Ishikawa (cell line): ENCODE results near the gene HEXIM2.

ENCODE experiments used
- CEBPB ChIP-seq: IDR thresholded peaks from 2 replicates; pipeline ENCODE4 v1.6.1; 2012
- CREB1 ChIP-seq: IDR thresholded peaks from 2 replicates; pipeline ENCODE4 v1.6.1; 2012; ENCODE audit warnings: low read depth
- EGR1 ChIP-seq: IDR thresholded peaks from 2 replicates; pipeline ENCODE4 v1.6.1; 2012
- EP300 ChIP-seq: IDR thresholded peaks from 2 replicates; pipeline ENCODE4 v1.6.1; 2012; ENCODE audit warnings: borderline replicate concordance
- FOXM1 ChIP-seq: IDR thresholded peaks from 2 replicates; pipeline ENCODE4 v1.6.1; 2012; ENCODE audit warnings: low read depth, borderline replicate concordance
- MAX ChIP-seq: IDR thresholded peaks from 2 replicates; pipeline ENCODE4 v1.6.1; 2012
- NFIC ChIP-seq: IDR thresholded peaks from 2 replicates; pipeline ENCODE4 v1.6.1; 2012
- RAD21 ChIP-seq: IDR thresholded peaks from 2 replicates; pipeline ENCODE4 v1.6.1; 2012; ENCODE audit warnings: low read depth
- TAF1 ChIP-seq: IDR thresholded peaks from 2 replicates; pipeline ENCODE4 v1.6.1; 2012; ENCODE audit warnings: low read depth, mild to moderate bottlenecking
- TCF12 ChIP-seq: IDR thresholded peaks from 2 replicates; pipeline ENCODE4 v1.6.1; 2012; ENCODE audit warnings: low read depth
- TEAD4 ChIP-seq: IDR thresholded peaks from 2 replicates; pipeline ENCODE4 v1.6.1; 2012
- YY1 ChIP-seq: IDR thresholded peaks from 2 replicates; pipeline ENCODE4 v1.6.1; 2012; ENCODE audit warnings: low read depth
- ZBTB7A ChIP-seq: IDR thresholded peaks from 2 replicates; pipeline ENCODE4 v1.6.1; 2012; ENCODE audit warnings: low read depth
- TF ChIP-seq, protein P1 (sequence below): IDR thresholded peaks from 2 replicates; pipeline ENCODE4 v1.6.1; 2012
- TF ChIP-seq, protein P2 (sequence below): IDR thresholded peaks from 2 replicates; pipeline ENCODE4 v1.6.1; 2012; ENCODE audit warnings: low read depth, mild to moderate bottlenecking

HEXIM2 gene, protein sequence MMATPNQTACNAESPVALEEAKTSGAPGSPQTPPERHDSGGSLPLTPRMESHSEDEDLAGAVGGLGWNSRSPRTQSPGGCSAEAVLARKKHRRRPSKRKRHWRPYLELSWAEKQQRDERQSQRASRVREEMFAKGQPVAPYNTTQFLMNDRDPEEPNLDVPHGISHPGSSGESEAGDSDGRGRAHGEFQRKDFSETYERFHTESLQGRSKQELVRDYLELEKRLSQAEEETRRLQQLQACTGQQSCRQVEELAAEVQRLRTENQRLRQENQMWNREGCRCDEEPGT

DNA sequence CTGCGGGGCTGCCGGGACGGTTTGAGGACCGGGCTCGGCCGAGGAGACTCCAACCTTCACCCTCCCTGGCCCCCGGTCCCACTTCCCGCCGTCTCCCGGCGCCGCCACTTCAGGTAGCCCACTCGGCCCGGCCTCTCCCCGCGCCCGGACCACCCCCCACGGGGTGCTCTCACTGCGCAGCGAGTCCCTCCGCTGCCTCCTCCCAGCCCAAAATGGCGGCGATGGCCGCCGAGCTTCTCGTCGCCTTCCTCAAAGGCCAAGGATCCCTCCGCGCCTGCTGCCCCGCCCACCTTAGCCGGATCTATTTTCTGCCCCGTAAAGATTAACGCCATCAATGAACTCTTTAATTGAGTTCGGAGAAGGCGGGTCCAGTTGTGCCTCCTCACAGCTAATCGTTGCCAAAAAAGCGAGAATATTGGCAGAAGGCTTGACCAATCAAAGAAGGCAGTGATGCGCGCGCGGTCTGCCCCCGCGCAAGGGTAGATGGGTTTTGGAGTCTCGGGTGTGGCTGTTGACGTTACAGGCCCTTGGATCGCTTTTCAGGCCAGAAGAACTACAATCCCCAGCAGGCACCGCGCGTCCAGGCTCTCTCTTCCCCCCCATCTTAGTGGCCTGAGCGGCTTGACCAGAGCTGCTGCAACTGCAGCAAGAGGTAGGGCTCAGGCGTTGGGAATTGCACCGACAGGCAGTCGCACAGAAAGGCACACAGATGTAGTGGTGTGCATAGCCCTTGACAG, at the start of gene HEXIM2:
HEXIM2 (plus strand) TSS at position 588 of the 737 bp plus-strand sequence. CDS start 919 bp downstream, outside the sequence.
- TF ChIP-seq TEAD4 (peak; percentile 55), NFIC (peak; percentile 64; the same call in 1 of the 2 replicates), ZBTB7A (peak; percentile 54; the same call in 1 of the 2 replicates), EGR1 (peak; percentile 82), MAX (peak; percentile 67), TAF1 (peak; percentile 100), FOXM1 (peak; percentile 51; the same call in 1 of the 2 replicates), CREB1 (no peak; the same call in none of the 2 replicates), EP300 (peak; percentile 65; the same call in 1 of the 2 replicates), TCF12 (peak; percentile 76), CEBPB (no peak; the same call in 1 of the 2 replicates), YY1 (peak; percentile 99), RAD21 (peak; percentile 1; the same call in 1 of the 2 replicates)
- TF ChIP-seq, protein P1, sequence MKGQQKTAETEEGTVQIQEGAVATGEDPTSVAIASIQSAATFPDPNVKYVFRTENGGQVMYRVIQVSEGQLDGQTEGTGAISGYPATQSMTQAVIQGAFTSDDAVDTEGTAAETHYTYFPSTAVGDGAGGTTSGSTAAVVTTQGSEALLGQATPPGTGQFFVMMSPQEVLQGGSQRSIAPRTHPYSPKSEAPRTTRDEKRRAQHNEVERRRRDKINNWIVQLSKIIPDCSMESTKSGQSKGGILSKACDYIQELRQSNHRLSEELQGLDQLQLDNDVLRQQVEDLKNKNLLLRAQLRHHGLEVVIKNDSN, result no peak
- TF ChIP-seq, protein P2, sequence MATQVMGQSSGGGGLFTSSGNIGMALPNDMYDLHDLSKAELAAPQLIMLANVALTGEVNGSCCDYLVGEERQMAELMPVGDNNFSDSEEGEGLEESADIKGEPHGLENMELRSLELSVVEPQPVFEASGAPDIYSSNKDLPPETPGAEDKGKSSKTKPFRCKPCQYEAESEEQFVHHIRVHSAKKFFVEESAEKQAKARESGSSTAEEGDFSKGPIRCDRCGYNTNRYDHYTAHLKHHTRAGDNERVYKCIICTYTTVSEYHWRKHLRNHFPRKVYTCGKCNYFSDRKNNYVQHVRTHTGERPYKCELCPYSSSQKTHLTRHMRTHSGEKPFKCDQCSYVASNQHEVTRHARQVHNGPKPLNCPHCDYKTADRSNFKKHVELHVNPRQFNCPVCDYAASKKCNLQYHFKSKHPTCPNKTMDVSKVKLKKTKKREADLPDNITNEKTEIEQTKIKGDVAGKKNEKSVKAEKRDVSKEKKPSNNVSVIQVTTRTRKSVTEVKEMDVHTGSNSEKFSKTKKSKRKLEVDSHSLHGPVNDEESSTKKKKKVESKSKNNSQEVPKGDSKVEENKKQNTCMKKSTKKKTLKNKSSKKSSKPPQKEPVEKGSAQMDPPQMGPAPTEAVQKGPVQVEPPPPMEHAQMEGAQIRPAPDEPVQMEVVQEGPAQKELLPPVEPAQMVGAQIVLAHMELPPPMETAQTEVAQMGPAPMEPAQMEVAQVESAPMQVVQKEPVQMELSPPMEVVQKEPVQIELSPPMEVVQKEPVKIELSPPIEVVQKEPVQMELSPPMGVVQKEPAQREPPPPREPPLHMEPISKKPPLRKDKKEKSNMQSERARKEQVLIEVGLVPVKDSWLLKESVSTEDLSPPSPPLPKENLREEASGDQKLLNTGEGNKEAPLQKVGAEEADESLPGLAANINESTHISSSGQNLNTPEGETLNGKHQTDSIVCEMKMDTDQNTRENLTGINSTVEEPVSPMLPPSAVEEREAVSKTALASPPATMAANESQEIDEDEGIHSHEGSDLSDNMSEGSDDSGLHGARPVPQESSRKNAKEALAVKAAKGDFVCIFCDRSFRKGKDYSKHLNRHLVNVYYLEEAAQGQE, result peak; percentile 39; the same call in 1 of the 2 replicates

GRCh38 chr17:45112559-45113423, 48.9 kb upstream of the HEXIM2 start:
- TF ChIP-seq ZBTB7A (peak; percentile 27; the same call in 1 of the 2 replicates), RAD21 (no peak), TAF1 (no peak), NFIC (no peak)
- TF ChIP-seq, protein P1, result no peak

DNA sequence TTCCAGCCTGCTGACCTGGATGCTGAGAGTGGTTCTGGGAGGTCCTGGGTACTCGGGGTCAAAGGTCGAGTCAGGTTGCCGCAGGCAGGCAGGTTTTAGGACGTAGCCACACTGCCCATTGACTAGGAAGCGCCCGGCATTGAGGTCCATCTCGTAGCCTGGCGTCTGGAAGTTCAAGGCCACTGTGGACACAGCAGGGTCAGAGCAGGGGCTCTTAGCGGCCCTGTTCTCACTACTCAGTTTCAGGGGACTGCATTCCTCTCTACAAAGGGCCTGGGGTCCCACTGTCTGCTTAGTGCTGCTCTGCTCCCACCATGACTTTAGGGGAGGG, 48.3 kb upstream of the HEXIM2 start:
- TF ChIP-seq, protein P2, result no peak
- TF ChIP-seq ZBTB7A, result 0 out of 2 replicates have a peak, but pooled peaks have one; percentile 9

GRCh38 chr17:45114117-45114932, 47.4 kb upstream of the HEXIM2 start:
- no peak for TF ChIP-seq FOXM1
- TF ChIP-seq, protein P1, result no peak
- TF ChIP-seq RAD21, result no peak
- no peak for TF ChIP-seq ZBTB7A
- TF ChIP-seq CREB1, result no peak
- TF ChIP-seq CEBPB, result no peak
- TF ChIP-seq MAX, result no peak
- no peak for TF ChIP-seq EGR1
- TF ChIP-seq TAF1, result no peak
- no peak for TF ChIP-seq EP300
- TF ChIP-seq NFIC, result no peak
- TF ChIP-seq TCF12, result no peak
- TF ChIP-seq, protein P2, result no peak
- no peak for TF ChIP-seq YY1
